H7 (cell line): ENCODE data around the gene FRMD6. TPM values are rescaled to one million over a fixed set of nuclear protein-coding genes. Genes with fewer than 3 reads are reported as not detected.

ENCODE experiments used
- DNase-seq: peaks from one replicate; pipeline ENCODE4 v3.0.0; 2012
- H3K27me3 ChIP-seq: 2 replicates; pipeline ENCODE4 v1.6.0; 2011; ENCODE audit warnings: mild to moderate bottlenecking, low read length; ENCODE audit not compliant: control insufficient read depth, insufficient read depth
- H3K36me3 ChIP-seq: replicated peaks from 2 replicates; pipeline ENCODE4 v1.5.1; 2011; ENCODE audit warnings: low read length; ENCODE audit not compliant: control insufficient read depth, insufficient read depth
- H3K4me3 ChIP-seq: 2 replicates; pipeline ENCODE4 v1.5.1; 2011; ENCODE audit warnings: low read depth, mild to moderate bottlenecking, control low read depth, low read length, moderate library complexity; ENCODE audit not compliant: insufficient read depth
- total RNA-seq: library from RNA; depleted of rRNA; stranded (reverse); fragments of >200 nt; shearing (Covaris generic); gene quantifications from 2 replicates; pipeline ENCODE4 v1.2.3, GENCODE V29; 2014

FRMD6 gene
- total RNA-seq, 1 experiment from 2014 or later, result 17.4 TPM

GRCh38 chr14:51644217-51644933 is 7.3 kb upstream of the FRMD6 start:
- Histone ChIP-seq H3K4me3 (no peak overlapping the region), H3K36me3 (no peaks in the 10 kb centered on the region), H3K27me3 (no peaks in the 10 kb centered on the region)
- DNase-seq, result no peak

GRCh38 chr14:51648296-51648695 is 3.4 kb upstream of the FRMD6 start:
- DNase-seq, result no peak
- H3K36me3 ChIP-seq, result no peaks in the 10 kb centered on the region
- no peaks in the 10 kb centered on the region for H3K27me3 ChIP-seq
- no peak overlapping the region for H3K4me3 ChIP-seq

- H3K4me3 ChIP-seq, result peak overlapping the region; percentile 79
- peak; percentile 49 for DNase-seq
- H3K27me3 ChIP-seq, result no peaks in the 10 kb centered on the region
Measured at GRCh38 chr14:51650716-51651387, 858 bp upstream of the FRMD6 start.

GRCh38 chr14:51652168-51653078 is 713 bp downstream of the FRMD6 start:
- Histone ChIP-seq H3K36me3 (no peaks in the 10 kb centered on the region), H3K4me3 (peak overlapping the region; percentile 84), H3K27me3 (no peaks in the 10 kb centered on the region)
- peak; percentile 78 for DNase-seq

More at GRCh38 chr14:51650716-51651387, 858 bp upstream of the FRMD6 start:
- no peaks in the 10 kb centered on the region for H3K36me3 ChIP-seq

- H3K27me3 ChIP-seq, result no peaks in the 10 kb centered on the region
- DNase-seq, result peak; percentile 27
- no peaks in the 10 kb centered on the region for H3K36me3 ChIP-seq
- H3K4me3 ChIP-seq, result peak overlapping the region; percentile 84
Measured at GRCh38 chr14:51653079-51653774, 1.5 kb downstream of the FRMD6 start.

GRCh38 chr14:51653775-51654532 is 2.2 kb downstream of the FRMD6 start:
- DNase-seq, result no peak
- Histone ChIP-seq H3K4me3 (no peak overlapping the region), H3K36me3 (no peaks in the 10 kb centered on the region), H3K27me3 (no peaks in the 10 kb centered on the region)

GRCh38 chr14:51654533-51654845 is 2.8 kb downstream of the FRMD6 start:
- no peaks in the 10 kb centered on the region for H3K27me3 ChIP-seq
- H3K36me3 ChIP-seq, result no peaks in the 10 kb centered on the region
- H3K4me3 ChIP-seq, result no peak overlapping the region
- DNase-seq, result no peak

GRCh38 chr14:51657762-51658161 is 6.1 kb downstream of the FRMD6 start:
- Histone ChIP-seq H3K27me3 (no peaks in the 10 kb centered on the region), H3K36me3 (no peaks in the 10 kb centered on the region), H3K4me3 (no peak overlapping the region)
- no peak for DNase-seq

- Histone ChIP-seq H3K4me3 (no peak overlapping the region), H3K27me3 (no peaks in the 10 kb centered on the region), H3K36me3 (no peaks in the 10 kb centered on the region)
- no peak for DNase-seq
Measured at GRCh38 chr14:51658441-51659173, 6.9 kb downstream of the FRMD6 start.

GRCh38 chr14:51660741-51661140 is 9.0 kb downstream of the FRMD6 start:
- H3K4me3 ChIP-seq, result no peak overlapping the region
- H3K27me3 ChIP-seq, result no peaks in the 10 kb centered on the region
- H3K36me3 ChIP-seq, result no peaks in the 10 kb centered on the region

GRCh38 chr14:51661504-51661903 is 9.8 kb downstream of the FRMD6 start:
- no peak for DNase-seq

More at GRCh38 chr14:51660741-51661140, 9.0 kb downstream of the FRMD6 start:
- DNase-seq, result no peak

GRCh38 chr14:51663783-51664326 is 12.1 kb downstream of the FRMD6 start:
- H3K36me3 ChIP-seq, result no peaks in the 10 kb centered on the region
- no peak for DNase-seq
- no peaks in the 10 kb centered on the region for H3K27me3 ChIP-seq
- H3K4me3 ChIP-seq, result no peak overlapping the region

More at GRCh38 chr14:51661504-51661903, 9.8 kb downstream of the FRMD6 start:
- no peak overlapping the region for H3K4me3 ChIP-seq
- H3K27me3 ChIP-seq, result no peaks in the 10 kb centered on the region
- no peaks in the 10 kb centered on the region for H3K36me3 ChIP-seq

GRCh38 chr14:51666070-51666469 is 14.4 kb downstream of the FRMD6 start:
- no peaks in the 10 kb centered on the region for H3K27me3 ChIP-seq
- no peak overlapping the region for H3K4me3 ChIP-seq
- DNase-seq, result no peak
- no peaks in the 10 kb centered on the region for H3K36me3 ChIP-seq
